CD4-positive, alpha-beta T cell (primary cell): ENCODE data around the gene ADGRB3. TPM values are rescaled to one million over a fixed set of nuclear protein-coding genes. Genes with fewer than 3 reads are reported as not detected.

Experiments used
- ATAC-seq: fragments of 200-7000 bp; cut with Tn5 transposase; one replicate; pipeline ENCODE4 v1.10.0; 2022; ENCODE audit warnings: mild to moderate bottlenecking; ENCODE audit not compliant: poor library complexity
- CTCF ChIA-PET: fragments of 350-600 bp; sonication (Branson Sonifier 250); formaldehyde crosslinking; loops from one replicate; lab custom pipeline; 2021; ENCODE audit warnings: antibody characterized with exemption, inconsistent platforms; lab: Charles Lee
- POLR2A ChIA-PET: fragments of 350-600 bp; sonication (Branson Sonifier 250); formaldehyde crosslinking; loops from one replicate; lab custom pipeline; 2021; ENCODE audit warnings: antibody characterized with exemption, inconsistent platforms; lab: Charles Lee
- DNase-seq, 14 experiments: peaks; one replicate each; pipeline ENCODE4 v3.0.0-alpha.2; 2013 to 2020; ENCODE audit warnings: mixed read lengths in 2 of 14
- H3K27ac ChIP-seq, 2 donors: one replicate each; pipeline versions ENCODE4 v1.5.1 to v1.7.0; 2013; ENCODE audit warnings: low read length in 2 of 2, low read depth in 1 of 2, mild to moderate bottlenecking in 1 of 2
- H3K27me3 ChIP-seq, 2 experiments: 1 replicate in 1 of 2; 2 replicates in 1 of 2; pipeline versions ENCODE4 v1.6.1 to v1.7.0; 2013; ENCODE audit warnings: low read length in 2 of 2, control low read depth in 1 of 2, mild to moderate bottlenecking in 1 of 2, moderate library complexity in 1 of 2; ENCODE audit not compliant: insufficient read depth in 2 of 2, control insufficient read depth in 1 of 2
- H3K36me3 ChIP-seq: one replicate; pipeline ENCODE4 v1.6.1; 2013; ENCODE audit warnings: low read length, control low read depth; ENCODE audit not compliant: insufficient read depth
- H3K4me1 ChIP-seq: one replicate; pipeline ENCODE4 v1.6.1; 2013; ENCODE audit warnings: low read length, control low read depth; ENCODE audit not compliant: insufficient read depth
- H3K4me3 ChIP-seq: one replicate; pipeline ENCODE4 v1.5.1; 2013; ENCODE audit warnings: mild to moderate bottlenecking, low read length, moderate library complexity
- H3K9me3 ChIP-seq, 2 experiments: 1 replicate in 1 of 2; 2 replicates in 1 of 2; pipeline versions ENCODE4 v1.6.1 to v1.7.0; 2013; ENCODE audit warnings: low read length in 2 of 2, mild to moderate bottlenecking in 2 of 2, control low read depth in 1 of 2, moderate library complexity in 1 of 2; ENCODE audit not compliant: control insufficient read depth in 1 of 2, insufficient read depth in 1 of 2
- H3K27ac Mint-ChIP-seq: one replicate; pipeline ENCODE4 v1.8.0; 2020; ENCODE audit warnings: mixed read lengths
- H3K27me3 Mint-ChIP-seq: one replicate; pipeline ENCODE4 v1.8.0; 2021; ENCODE audit warnings: mixed read lengths
- H3K36me3 Mint-ChIP-seq: one replicate; pipeline ENCODE4 v1.8.0; 2021; ENCODE audit warnings: low read depth, mixed read lengths
- H3K4me1 Mint-ChIP-seq: one replicate; pipeline ENCODE4 v1.8.0; 2021; ENCODE audit warnings: low read depth, mixed read lengths
- H3K4me3 Mint-ChIP-seq: one replicate; pipeline ENCODE4 v1.8.0; 2020; ENCODE audit warnings: mild to moderate bottlenecking, mixed read lengths
- H3K9me3 Mint-ChIP-seq: one replicate; pipeline ENCODE4 v1.8.0; 2020; ENCODE audit warnings: mixed read lengths
- CTCF ChIP-seq: fragments of 200-600 bp; IDR thresholded peaks from one replicate; pipeline ENCODE4 v1.8.0; 2022; ENCODE audit warnings: antibody characterized with exemption, mild to moderate bottlenecking
- intact Hi-C, 2 experiments: fragments of 100-400 bp; cut with DNase I in 1 of 2; cut with micrococcal nuclease in 1 of 2; formaldehyde crosslinking; loops; one replicate each; pipeline versions ENCODE4 v1.15.1 to v1.9.0; 2023 to 2025; cut with DNase I, micrococcal nuclease
- total RNA-seq, 174 experiments: library from RNA in 2 of 174; stranded (reverse) in 2 of 174; gene quantifications; one replicate each; pipeline ENCODE4 v1.2.3 and lab custom pipeline; 2021 to 2026

Gene ADGRB3
- total RNA-seq, 2 experiments from 2014 or later, result not detected

- Histone ChIP-seq H3K27me3 (no peaks in the 10 kb centered on the region), H3K27ac (no peak overlapping the region), H3K4me1 (no peaks in the 10 kb centered on the region), H3K36me3 (no peaks in the 10 kb centered on the region), H3K9me3 (peaks cover 0 to 11% of the 10 kb centered on the region in 2 experiments), H3K4me3 (no peak overlapping the region)
- Mint-ChIP-seq H3K27me3 (no peaks in the 10 kb centered on the region), H3K36me3 (no peaks in the 10 kb centered on the region), H3K9me3 (peaks cover 3% of the 10 kb centered on the region), H3K4me1 (no peaks in the 10 kb centered on the region), H3K27ac (no peak overlapping the region), H3K4me3 (no peak overlapping the region)
- TF ChIP-seq CTCF, result no peak
- DNase-seq, result no peak
- CTCF ChIA-PET, result no interaction called here
- ATAC-seq, result no peak
- intact Hi-C loops, result no loop called here
- POLR2A ChIA-PET, result no interaction called here
Observed at GRCh38 chr6:69122407-69122773, 487.3 kb downstream of the ADGRB3 start.

GRCh38 chr6:69128411-69128810 is 493.3 kb downstream of the ADGRB3 start:
- Histone ChIP-seq H3K9me3 (no peaks in the 10 kb centered on the region), H3K27me3 (no peaks in the 10 kb centered on the region), H3K27ac (no peak overlapping the region), H3K36me3 (no peaks in the 10 kb centered on the region), H3K4me3 (no peak overlapping the region), H3K4me1 (no peaks in the 10 kb centered on the region)
- no peak overlapping the region for H3K4me3 Mint-ChIP-seq
- H3K9me3 Mint-ChIP-seq, result peaks cover 8% of the 10 kb centered on the region
- POLR2A ChIA-PET, result no interaction called here
- H3K27me3 Mint-ChIP-seq, result no peaks in the 10 kb centered on the region
- no peak overlapping the region for H3K27ac Mint-ChIP-seq
- no peaks in the 10 kb centered on the region for H3K4me1 Mint-ChIP-seq
- no peak for DNase-seq
- no peak for ATAC-seq
- TF ChIP-seq CTCF, result no peak
- CTCF ChIA-PET, result no interaction called here
- no peaks in the 10 kb centered on the region for H3K36me3 Mint-ChIP-seq
- intact Hi-C loops, result no loop called here

- CTCF ChIA-PET, result no interaction called here
- DNase-seq, result no peak
- H3K27me3 Mint-ChIP-seq, result no peaks in the 10 kb centered on the region
- POLR2A ChIA-PET, result no interaction called here
- no peaks in the 10 kb centered on the region for H3K36me3 Mint-ChIP-seq
- Histone ChIP-seq H3K27me3 (no peaks in the 10 kb centered on the region), H3K9me3 (no peaks in the 10 kb centered on the region), H3K36me3 (no peaks in the 10 kb centered on the region), H3K4me1 (no peaks in the 10 kb centered on the region), H3K27ac (no peak overlapping the region), H3K4me3 (no peak overlapping the region)
- ATAC-seq, result no peak
- H3K4me3 Mint-ChIP-seq, result no peak overlapping the region
- peaks cover 10% of the 10 kb centered on the region for H3K9me3 Mint-ChIP-seq
- no peak for TF ChIP-seq CTCF
- H3K4me1 Mint-ChIP-seq, result no peaks in the 10 kb centered on the region
- no peak overlapping the region for H3K27ac Mint-ChIP-seq
- intact Hi-C loops, result no loop called here
Observed at GRCh38 chr6:69129046-69129445, 494.0 kb downstream of the ADGRB3 start.
